Endothelial cell of umbilical vein (primary cell): Measurements from ENCODE around the gene CHAC1. TPM values are rescaled to one million over a fixed set of nuclear protein-coding genes. Genes with fewer than 3 reads are reported as not detected.

ENCODE experiments used
- BruUV-seq: library from RNA; stranded (reverse); fragments of 400-500 nt; replicated peaks from 2 replicates; lab custom pipeline; 2021; lab: Mats Ljungman, UMichigan
- CTCF ChIA-PET: fragments of 300-600, 350-600 bp; sonication (Branson Sonifier 250); formaldehyde crosslinking; loops from one replicate; lab custom pipeline; 2021; ENCODE audit warnings: antibody characterized with exemption, inconsistent platforms; lab: Charles Lee
- POLR2A ChIA-PET: fragments of 300-600, 350-600 bp; sonication (Branson Sonifier 250); formaldehyde crosslinking; loops from one replicate; lab custom pipeline; 2021; ENCODE audit warnings: antibody characterized with exemption, inconsistent platforms; lab: Charles Lee
- DNase-seq: peaks from one replicate; pipeline ENCODE4 v3.0.0-alpha.2; 2011; ENCODE audit warnings: low read depth, low spot score
- FAIRE-seq: peaks from 2 replicates; lab custom pipeline; 2011; peaks lifted over from hg19 to GRCh38; lab: Jason Lieb, UNC
- H2AFZ ChIP-seq: 2 replicates; pipeline ENCODE4 v1.6.0; 2012; ENCODE audit warnings: low read depth, low read length, control low read depth, inconsistent platforms
- H3K27ac ChIP-seq: 2 replicates; pipeline ENCODE4 v1.5.1; 2011; ENCODE audit warnings: low read depth, mild to moderate bottlenecking, control low read depth, low read length, moderate library complexity; ENCODE audit not compliant: insufficient read depth
- H3K27me3 ChIP-seq, 2 experiments: 2 replicates each; pipeline versions ENCODE4 v1.6.0 to v1.6.1; 2011; ENCODE audit warnings: low read length in 2 of 2, mixed read lengths in 1 of 2; ENCODE audit not compliant: control insufficient read depth in 2 of 2, insufficient read depth in 2 of 2
- H3K36me3 ChIP-seq, 2 experiments: 2 replicates in 1 of 2; 3 replicates in 1 of 2; pipeline ENCODE4 v1.5.1; 2011; ENCODE audit warnings: low read length in 2 of 2, mild to moderate bottlenecking in 1 of 2, moderate library complexity in 1 of 2; ENCODE audit not compliant: control insufficient read depth in 2 of 2, insufficient read depth in 2 of 2; ENCODE audit errors: extremely low read depth in 1 of 2
- H3K4me1 ChIP-seq: 3 replicates; pipeline ENCODE4 v1.5.1; 2011; ENCODE audit warnings: mild to moderate bottlenecking, low read length; ENCODE audit not compliant: control insufficient read depth, insufficient read depth; ENCODE audit errors: extremely low read depth
- H3K4me2 ChIP-seq: 2 replicates; pipeline ENCODE4 v1.6.1; 2011; ENCODE audit warnings: low read length, control low read depth, mixed read lengths; ENCODE audit not compliant: insufficient read depth
- H3K4me3 ChIP-seq, 3 experiments: fragments of 200-600 bp in 1 of 3; sonication (generic), shearing (Covaris generic) in 1 of 3; replicated peaks in 1 of 3; 2 replicates each; pipeline ENCODE4 v1.5.1; 2011 to 2016; ENCODE audit warnings: control low read depth in 3 of 3, low read length in 3 of 3, mild to moderate bottlenecking in 2 of 3, inconsistent platforms in 1 of 3, low read depth in 1 of 3, moderate library complexity in 1 of 3; ENCODE audit not compliant: insufficient read depth in 1 of 3
- H3K79me2 ChIP-seq: 2 replicates; pipeline ENCODE4 v1.6.0; 2012; ENCODE audit warnings: low read length, inconsistent platforms; ENCODE audit not compliant: control insufficient read depth, insufficient read depth
- H3K9ac ChIP-seq: replicated peaks from 2 replicates; pipeline ENCODE3; 2011; ENCODE audit warnings: low read length, control low read depth; ENCODE audit not compliant: insufficient read depth; ENCODE audit errors: extremely low read depth
- H3K9me1 ChIP-seq: replicated peaks from 3 replicates; pipeline ENCODE4 v1.6.0; 2011; ENCODE audit warnings: mild to moderate bottlenecking, low read length; ENCODE audit not compliant: control insufficient read depth, insufficient read depth; ENCODE audit errors: extremely low read depth
- H3K9me3 ChIP-seq: replicated peaks from 2 replicates; pipeline ENCODE4 v1.5.1; 2012; ENCODE audit warnings: low read length, inconsistent platforms; ENCODE audit not compliant: control insufficient read depth, insufficient read depth
- H4K20me1 ChIP-seq: replicated peaks from 2 replicates; pipeline ENCODE3; 2011; ENCODE audit warnings: mild to moderate bottlenecking, low read length; ENCODE audit not compliant: control insufficient read depth, insufficient read depth; ENCODE audit errors: extremely low read depth
- CTCF ChIP-seq, 2 donors: IDR thresholded peaks; 1 replicate in 1 of 2; 2 replicates in 1 of 2; pipeline ENCODE4 v1.5.1; 2011; ENCODE audit warnings: low read length in 2 of 2, mild to moderate bottlenecking in 2 of 2, moderate library complexity in 2 of 2, control low read depth in 1 of 2, inconsistent platforms in 1 of 2, low read depth in 1 of 2; ENCODE audit not compliant: insufficient read depth in 1 of 2; ENCODE audit errors: extremely low read depth in 1 of 2
- EZH2 ChIP-seq: IDR thresholded peaks from 2 replicates; pipeline ENCODE4 v1.6.1; 2012; ENCODE audit warnings: borderline replicate concordance, low read depth, mild to moderate bottlenecking, moderate library complexity, low read length, inconsistent platforms; ENCODE audit not compliant: severe bottlenecking
- FOS ChIP-seq: IDR thresholded peaks from 2 replicates; pipeline ENCODE4 v1.6.1; 2011; ENCODE audit warnings: mild to moderate bottlenecking, low read length, moderate library complexity, borderline replicate concordance; ENCODE audit not compliant: insufficient read depth
- GATA2 ChIP-seq: IDR thresholded peaks from 2 replicates; pipeline ENCODE4 v1.7.0; 2011; ENCODE audit warnings: low read depth, mild to moderate bottlenecking, moderate library complexity, mixed read lengths, low read length; ENCODE audit not compliant: insufficient read length, insufficient read depth
- JUN ChIP-seq: IDR thresholded peaks from 2 replicates; pipeline ENCODE4 v1.6.1; 2011; ENCODE audit warnings: borderline replicate concordance, low read depth; ENCODE audit not compliant: insufficient read length, insufficient read depth
- MAX ChIP-seq: IDR thresholded peaks from 2 replicates; pipeline ENCODE4 v1.6.1; 2011; ENCODE audit not compliant: insufficient read depth, insufficient read length
- MYC ChIP-seq: IDR thresholded peaks from one replicate; pipeline ENCODE4 v1.6.1; 2011; ENCODE audit warnings: mild to moderate bottlenecking, low read depth, low read length
- POLR2A ChIP-seq: IDR thresholded peaks from 2 replicates; pipeline ENCODE4 v1.6.1; 2012; ENCODE audit warnings: low read depth, mild to moderate bottlenecking, control low read depth, low read length
- POLR2AphosphoS5 ChIP-seq: IDR thresholded peaks from 2 replicates; pipeline ENCODE4 v1.6.1; 2012; ENCODE audit warnings: low read depth, mild to moderate bottlenecking, control low read depth, low read length, moderate library complexity; ENCODE audit not compliant: insufficient read depth
- dilution Hi-C: fragments of 300-500 bp; cut with MboI; formaldehyde crosslinking; loops from one replicate; pipeline ENCODE4 v1.15.0; 2019; ENCODE audit warnings: low sequenced_read_pairs; ENCODE audit not compliant: extremely low pct_ligation_motif_present
- intact Hi-C: fragments of 100-400 bp; cut with micrococcal nuclease; formaldehyde crosslinking; loops from one replicate; pipeline ENCODE4 v1.10.0; 2022
- polyA plus RNA-seq, 4 experiments: library from polyadenylated mRNA; depleted of rRNA in 3 of 4; stranded (reverse) in 3 of 4; unstranded in 1 of 4; fragments of >200 nt; gene quantifications; 2 replicates each; pipeline versions ENCODE4 v1.2.1 to v1.2.3, GENCODE V29; 2011 to 2012; ENCODE audit warnings: missing spikeins in 1 of 4
- total RNA-seq: library from RNA; stranded (reverse); gene quantifications from 2 replicates; pipeline ENCODE4 v1.2.3, GENCODE V29; 2021

The CHAC1 gene
- total and polyA plus RNA-seq, 2 donors (not counting 3 experiments of a cell fraction or from before 2014, with no cell fraction given) = 4.6 to 25.7 TPM

- intact Hi-C loops = no loop called here
- Histone ChIP-seq H3K9me3 (no peaks in the 10 kb centered on the region), H3K9ac (no peak overlapping the region), H3K9me1 (no peaks in the 10 kb centered on the region), H3K4me1 (peaks cover 28% of the 10 kb centered on the region), H3K79me2 (no peaks in the 10 kb centered on the region), H3K36me3 (no peaks in the 10 kb centered on the region), H3K4me2 (no peak overlapping the region), H4K20me1 (no peaks in the 10 kb centered on the region), H3K27ac (no peak overlapping the region), H2AFZ (no peak overlapping the region), H3K27me3 (peaks cover 11 to 16% of the 10 kb centered on the region in 2 experiments), H3K4me3 (no peak overlapping the region)
- no TSS peak for BruUV-seq
- dilution Hi-C loops = no loop called here
- ChIA-PET CTCF (interaction anchor here (0.7 to 12.4 kb wide), 5 partner anchors 8 to 28 kb away, joined by 3 to 260 read pairs (median 3); partner anchors contain the start of gene VPS18), POLR2A (no interaction called here)
- DNase-seq (no peak), FAIRE-seq (no peak)
- TF ChIP-seq FOS = no peak
- no peak for TF ChIP-seq MAX
- TF ChIP-seq POLR2AphosphoS5 = no peak
- no peak for TF ChIP-seq POLR2A
- no peak for TF ChIP-seq JUN
- TF ChIP-seq CTCF (IDR thresholded peaks at IDR 0.05; ENCODE audit: extremely low read depth in 1 of 2, insufficient read depth in 1 of 2, low read depth in 1 of 2, low read length in 2 of 2) = no peak
- no peak for TF ChIP-seq EZH2
- TF ChIP-seq MYC = no peak
- no peak for TF ChIP-seq GATA2
Observed at GRCh38 chr15:40922608-40923005, 30.7 kb upstream of the CHAC1 start.
